Measurements from ENCODE around the gene MGAT4A.

The MGAT4A gene

DNA sequence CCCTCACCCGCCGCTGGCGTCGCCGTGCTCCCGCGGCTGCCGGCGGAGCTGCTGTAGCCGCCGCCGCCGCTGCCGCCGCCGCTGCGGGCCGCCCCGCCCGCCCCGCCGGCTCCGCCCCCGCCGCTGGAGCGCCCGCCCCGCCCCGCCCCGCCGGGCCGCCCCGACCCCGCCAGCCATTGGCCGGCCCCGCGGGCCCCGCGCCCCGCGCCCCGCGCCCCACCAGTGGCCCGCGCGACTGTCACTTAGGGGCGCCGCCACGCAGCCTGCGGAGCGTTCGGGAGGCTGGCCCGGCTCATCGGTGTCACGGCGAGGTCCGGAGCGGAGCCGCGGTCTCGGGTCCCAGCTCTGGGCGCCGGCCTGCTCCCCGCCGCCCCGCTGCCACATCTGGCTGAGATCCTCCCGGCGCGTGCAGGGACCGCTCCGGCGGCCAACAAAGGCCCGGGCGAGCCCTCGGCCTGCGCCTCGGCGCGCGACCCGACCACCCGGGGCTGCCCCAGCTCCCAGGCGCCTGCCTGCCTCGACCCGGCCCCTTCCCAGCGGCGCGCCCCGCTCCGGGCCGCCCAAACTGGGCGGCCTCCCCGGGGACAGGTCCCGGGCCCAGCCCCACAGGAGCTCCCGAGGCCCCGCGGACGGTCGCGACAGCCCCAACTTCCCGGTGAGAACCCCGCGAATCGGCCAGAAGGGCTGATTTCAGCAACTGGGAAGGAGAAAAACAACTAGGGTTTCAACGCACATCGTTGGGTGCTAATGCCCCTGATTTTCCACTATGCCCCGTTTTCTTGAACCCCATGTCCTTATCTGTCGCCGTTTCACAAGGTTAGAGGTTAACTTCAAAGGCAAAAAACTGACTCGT is at the start of gene MGAT4A:
Gene MGAT4A, minus strand, starts transcription at position 92 of the 853 bp plus-strand sequence. CDS start 4,800 bp downstream, outside the sequence.
- H3K9me3 Mint-ChIP-seq, result peaks cover 5 to 8% of the 10 kb centered on the region in 2 donors
- ATAC-seq, result peak; percentile 87

DNA sequence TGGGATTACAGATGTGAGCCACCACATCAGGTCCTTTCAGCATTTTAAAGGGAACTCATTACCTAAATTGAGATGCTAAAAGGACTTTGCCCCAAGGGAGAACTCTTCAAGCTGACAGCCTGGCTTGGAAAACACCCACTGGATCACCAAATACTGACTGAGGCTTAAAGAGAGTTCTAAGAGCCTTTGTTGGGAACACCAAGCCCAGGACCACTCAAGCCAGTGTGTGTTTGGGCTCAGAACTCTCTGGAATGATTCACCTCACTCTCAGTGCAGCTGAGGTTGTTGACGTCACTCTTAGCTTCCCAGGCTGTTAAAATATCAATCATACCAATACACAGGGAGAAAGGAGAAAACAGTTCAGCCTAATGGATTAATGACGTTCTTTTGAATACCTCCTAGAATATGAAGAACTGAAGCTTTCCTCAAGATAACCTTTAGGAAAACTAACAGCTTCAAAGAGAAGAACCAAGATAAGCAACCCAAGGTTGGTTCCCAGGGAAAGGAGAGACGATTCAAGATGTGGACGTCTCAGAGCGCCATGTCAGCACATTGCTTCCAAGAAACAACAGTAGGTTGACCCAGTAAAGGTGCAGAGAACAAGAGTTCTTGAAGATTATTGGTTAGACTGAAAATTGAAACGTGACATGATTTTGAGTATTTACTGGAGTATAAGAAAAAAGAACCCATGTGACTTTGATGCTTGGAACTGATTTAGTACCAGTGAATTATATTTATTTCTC is 48.0 kb upstream of the MGAT4A start:
- H3K27me3 Mint-ChIP-seq, result no peaks in the 10 kb centered on the region
- peaks cover 12 to 16% of the 10 kb centered on the region in 2 donors for H3K9me3 Mint-ChIP-seq
- no peak overlapping the region for H3K27ac Mint-ChIP-seq
- ATAC-seq (no peak), DNase-seq (no peak)
- H3K4me3 Mint-ChIP-seq, result no peak overlapping the region
- H3K4me1 Mint-ChIP-seq, result peaks cover 13% of the 10 kb centered on the region

More for the DNA sequence above, at the start of gene MGAT4A:
- H3K4me3 Mint-ChIP-seq, result peak within 1 kb of the TSS; percentile 89 to 90
- H3K27ac Mint-ChIP-seq, result peak within 1 kb of the TSS; percentile 95 to 97
- DNase-seq, result peak; percentile 82 to 83
- H3K27me3 Mint-ChIP-seq, result no peaks in the 10 kb centered on the region
- peaks cover 60% of the 10 kb centered on the region for H3K4me1 Mint-ChIP-seq

DNA sequence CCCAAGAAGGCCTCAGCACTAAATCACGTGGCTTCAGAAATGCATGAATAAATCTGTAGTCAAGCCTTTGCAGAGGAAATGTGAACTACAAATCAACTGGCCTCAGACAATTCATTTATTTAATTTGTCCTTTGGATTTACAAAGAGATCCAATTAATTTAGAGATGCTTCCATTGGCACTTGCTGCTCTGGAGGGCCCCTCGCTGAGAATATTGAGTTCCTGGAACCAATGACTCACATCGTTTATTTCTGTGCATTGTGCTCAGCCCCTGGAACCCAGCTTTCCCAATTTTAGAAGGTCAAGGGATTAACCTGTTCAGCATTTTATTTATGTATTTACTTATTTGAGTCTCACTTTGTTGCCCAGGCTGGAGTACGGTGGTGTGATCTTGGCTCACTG is 47.2 kb upstream of the MGAT4A start:
- Mint-ChIP-seq H3K9me3 (peaks cover 12 to 16% of the 10 kb centered on the region in 2 donors), H3K4me3 (no peak overlapping the region), H3K27ac (no peak overlapping the region), H3K27me3 (no peaks in the 10 kb centered on the region), H3K4me1 (peaks cover 21% of the 10 kb centered on the region)
- ATAC-seq (no peak), DNase-seq (no peak)

DNA sequence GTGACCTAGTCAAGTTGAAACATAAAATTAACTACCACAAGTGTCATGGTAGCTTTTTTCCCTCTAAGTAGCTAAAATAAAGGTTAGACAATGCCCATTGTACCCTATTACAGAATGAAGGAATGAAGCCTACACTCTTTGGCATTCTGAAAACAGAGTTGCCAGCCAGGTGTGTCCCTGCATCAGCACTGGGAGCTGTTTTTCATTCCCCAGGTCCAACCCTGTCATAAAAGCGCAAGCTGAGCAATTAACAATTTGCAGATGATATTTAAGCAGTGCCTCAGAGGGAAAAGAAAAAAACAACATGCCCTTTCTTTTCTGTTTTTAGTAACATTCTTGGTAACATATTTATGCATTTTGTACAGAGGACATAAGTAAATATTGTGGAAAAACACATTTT is 46.8 kb upstream of the MGAT4A start:
- H3K9me3 Mint-ChIP-seq, result peaks cover 12 to 15% of the 10 kb centered on the region in 2 donors
- no peak overlapping the region for H3K4me3 Mint-ChIP-seq
- no peak overlapping the region for H3K27ac Mint-ChIP-seq
- H3K4me1 Mint-ChIP-seq, result peaks cover 25% of the 10 kb centered on the region
- DNase-seq, result no peak
- ATAC-seq, result no peak
- H3K27me3 Mint-ChIP-seq, result no peaks in the 10 kb centered on the region

DNA sequence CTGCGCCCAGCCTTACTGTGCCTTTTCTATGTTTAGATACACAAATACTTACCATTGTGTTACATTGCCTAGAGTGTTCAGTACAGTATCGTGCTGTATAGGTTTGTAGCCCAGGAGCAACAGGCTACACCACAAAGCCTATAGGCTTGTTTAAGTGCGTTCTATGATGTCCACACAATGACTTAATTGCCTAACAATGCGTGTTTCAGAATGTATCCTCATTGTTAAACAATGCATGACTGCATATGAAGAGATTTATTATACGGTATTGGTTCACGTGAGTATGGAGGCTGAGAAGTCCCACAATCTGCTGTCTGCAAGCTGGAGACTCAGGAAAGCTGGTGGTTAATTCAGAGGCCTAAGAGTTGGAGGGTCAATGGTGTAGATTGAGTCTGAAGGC is 46.1 kb upstream of the MGAT4A start:
- H3K27me3 Mint-ChIP-seq, result no peaks in the 10 kb centered on the region
- H3K4me1 Mint-ChIP-seq, result peaks cover 31% of the 10 kb centered on the region
- DNase-seq (no peak), ATAC-seq (no peak)
- peaks cover 6 to 8% of the 10 kb centered on the region in 2 donors for H3K9me3 Mint-ChIP-seq
- no peak overlapping the region for H3K27ac Mint-ChIP-seq
- no peak overlapping the region for H3K4me3 Mint-ChIP-seq

DNA sequence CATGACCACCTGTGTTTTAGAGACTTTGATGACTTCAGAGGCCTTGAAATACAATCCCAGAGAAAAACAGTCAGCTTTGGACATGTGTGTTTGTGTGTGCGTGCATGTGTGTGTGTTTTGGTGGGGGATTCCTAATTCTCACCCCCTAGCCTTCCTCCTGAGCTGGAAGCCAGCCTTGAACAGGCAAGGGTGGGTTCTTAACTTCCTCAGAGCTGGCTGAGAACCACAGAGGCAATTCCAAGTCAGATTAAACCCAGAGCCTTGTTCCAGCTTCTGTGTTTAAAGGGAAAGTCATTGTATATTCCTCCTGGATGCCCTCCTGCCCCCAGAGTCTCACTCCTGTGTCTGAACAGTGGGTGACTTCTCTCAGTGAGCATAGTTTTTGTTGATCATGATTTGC is 45.2 kb upstream of the MGAT4A start:
- Mint-ChIP-seq H3K9me3 (no peaks in the 10 kb centered on the region), H3K27me3 (no peaks in the 10 kb centered on the region), H3K4me1 (peaks cover 41% of the 10 kb centered on the region), H3K27ac (no peak overlapping the region), H3K4me3 (no peak overlapping the region)
- DNase-seq (no peak), ATAC-seq (no peak)

DNA sequence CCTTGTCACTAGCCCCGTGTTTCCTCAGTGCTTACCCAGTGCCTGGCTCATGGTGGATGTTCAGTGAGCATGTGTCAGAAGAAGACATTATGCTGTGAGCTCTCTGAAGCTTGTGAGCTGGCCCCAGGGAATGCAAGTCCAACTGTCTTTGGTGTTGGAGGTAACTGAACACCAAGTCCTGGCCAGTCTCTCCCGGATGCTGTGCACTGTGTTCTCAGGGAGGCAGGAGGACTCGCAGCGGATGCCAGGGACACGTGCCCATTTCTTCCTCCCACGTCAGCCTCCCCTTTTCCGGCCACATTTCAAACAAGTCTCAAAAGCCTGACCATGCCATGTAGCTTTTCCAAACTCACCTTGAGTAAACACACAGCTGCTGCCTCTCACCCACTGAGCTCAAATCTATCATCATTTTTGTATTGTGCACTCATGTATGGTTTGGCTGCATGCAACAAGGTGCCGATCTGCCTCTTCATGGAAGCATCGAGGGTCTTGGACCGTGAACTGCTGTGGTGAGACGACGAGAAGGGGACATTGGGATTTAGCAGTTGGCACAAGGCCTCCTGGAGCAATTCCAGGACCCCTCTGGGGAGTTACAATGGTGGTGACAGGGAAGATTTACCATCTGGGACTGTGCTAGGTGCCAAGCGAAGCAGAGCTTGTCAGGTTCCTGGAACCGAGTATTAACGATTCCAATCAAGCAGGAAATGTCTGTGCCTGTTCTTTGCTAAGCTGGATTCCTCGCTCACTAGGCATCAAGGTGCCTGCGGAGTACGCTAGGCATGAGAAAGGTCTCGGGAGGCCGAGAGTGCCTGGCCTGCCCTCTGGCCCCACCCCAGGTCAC is 44.4 kb upstream of the MGAT4A start:
- H3K27ac Mint-ChIP-seq, result no peak overlapping the region
- H3K4me1 Mint-ChIP-seq, result peaks cover 48% of the 10 kb centered on the region
- H3K27me3 Mint-ChIP-seq, result no peaks in the 10 kb centered on the region
- H3K9me3 Mint-ChIP-seq, result no peaks in the 10 kb centered on the region
- ATAC-seq (no peak), DNase-seq (no peak)
- H3K4me3 Mint-ChIP-seq, result no peak overlapping the region

DNA sequence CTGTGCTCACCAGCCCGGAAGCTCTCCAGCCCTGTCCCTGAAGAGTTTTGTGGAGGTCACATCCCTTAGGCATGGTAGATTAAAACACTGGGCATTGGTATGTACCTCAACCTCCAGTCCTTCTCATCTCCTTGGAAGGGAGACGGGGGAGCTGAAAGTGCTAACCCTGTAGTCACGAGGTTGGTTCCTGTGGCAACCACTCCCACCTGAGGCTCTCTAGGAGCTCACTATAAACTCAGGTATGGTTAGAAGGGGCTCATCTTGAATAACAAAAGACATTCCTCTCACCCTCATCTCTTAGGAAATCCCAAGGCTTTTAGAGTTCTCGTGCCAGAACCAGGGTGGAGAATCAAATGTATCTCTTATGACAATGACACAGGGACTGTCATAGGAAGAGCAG is 43.0 kb upstream of the MGAT4A start:
- no peaks in the 10 kb centered on the region for H3K27me3 Mint-ChIP-seq
- H3K4me3 Mint-ChIP-seq, result no peak overlapping the region
- H3K4me1 Mint-ChIP-seq, result peaks cover 61% of the 10 kb centered on the region
- H3K9me3 Mint-ChIP-seq, result no peaks in the 10 kb centered on the region
- peak overlapping the region in 1 of 2 donors; percentile 66 for H3K27ac Mint-ChIP-seq
- DNase-seq (no peak), ATAC-seq (no peak)

DNA sequence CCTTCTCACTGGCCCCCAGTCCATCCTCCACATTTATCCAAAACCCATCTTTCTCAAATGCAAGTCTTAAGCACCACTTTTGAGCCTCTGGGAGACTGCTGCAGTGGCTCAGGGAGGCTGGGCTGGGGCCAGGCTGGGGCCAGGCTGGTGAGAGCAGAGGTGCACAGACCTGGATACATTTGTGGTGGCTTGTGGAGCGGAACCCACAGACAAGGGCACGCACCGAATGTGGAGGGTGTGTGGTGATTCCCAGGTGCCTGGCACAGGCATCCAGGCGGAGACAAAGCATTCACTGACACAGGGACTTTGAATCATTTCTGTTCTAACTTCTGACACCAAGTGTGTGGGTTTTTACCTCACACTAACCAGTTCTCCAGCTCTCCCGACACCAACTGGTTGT is 42.2 kb upstream of the MGAT4A start:
- Mint-ChIP-seq H3K9me3 (no peaks in the 10 kb centered on the region), H3K4me3 (peak overlapping the region; percentile 33 to 55), H3K4me1 (peaks cover 69% of the 10 kb centered on the region), H3K27me3 (no peaks in the 10 kb centered on the region), H3K27ac (peak overlapping the region; percentile 43 to 82)
- ATAC-seq (no peak), DNase-seq (no peak)

DNA sequence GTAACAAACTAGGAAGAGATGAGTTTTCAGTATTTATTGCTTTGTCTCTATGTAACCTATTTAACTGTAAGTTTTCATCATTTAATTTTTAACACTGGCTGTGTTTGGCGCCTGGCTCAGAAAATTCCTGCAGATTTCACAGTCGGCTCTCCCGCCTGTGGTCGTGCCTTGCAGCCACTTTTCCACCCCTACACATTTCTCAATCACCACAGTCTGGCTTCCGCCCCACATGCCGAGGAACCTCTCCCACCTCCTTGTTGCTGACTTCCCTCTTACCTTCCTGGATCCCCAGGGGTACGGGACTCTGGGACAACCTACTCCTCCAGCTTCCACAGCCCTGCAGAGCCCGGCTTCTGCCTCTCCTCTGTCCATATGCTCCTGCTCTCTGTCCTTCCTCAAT is 41.6 kb upstream of the MGAT4A start:
- Mint-ChIP-seq H3K4me1 (peaks cover 73% of the 10 kb centered on the region), H3K27ac (peak overlapping the region in 1 of 2 donors; percentile 82), H3K27me3 (no peaks in the 10 kb centered on the region), H3K9me3 (no peaks in the 10 kb centered on the region), H3K4me3 (peak overlapping the region; percentile 81 to 97)
- ATAC-seq (no peak), DNase-seq (no peak)

DNA sequence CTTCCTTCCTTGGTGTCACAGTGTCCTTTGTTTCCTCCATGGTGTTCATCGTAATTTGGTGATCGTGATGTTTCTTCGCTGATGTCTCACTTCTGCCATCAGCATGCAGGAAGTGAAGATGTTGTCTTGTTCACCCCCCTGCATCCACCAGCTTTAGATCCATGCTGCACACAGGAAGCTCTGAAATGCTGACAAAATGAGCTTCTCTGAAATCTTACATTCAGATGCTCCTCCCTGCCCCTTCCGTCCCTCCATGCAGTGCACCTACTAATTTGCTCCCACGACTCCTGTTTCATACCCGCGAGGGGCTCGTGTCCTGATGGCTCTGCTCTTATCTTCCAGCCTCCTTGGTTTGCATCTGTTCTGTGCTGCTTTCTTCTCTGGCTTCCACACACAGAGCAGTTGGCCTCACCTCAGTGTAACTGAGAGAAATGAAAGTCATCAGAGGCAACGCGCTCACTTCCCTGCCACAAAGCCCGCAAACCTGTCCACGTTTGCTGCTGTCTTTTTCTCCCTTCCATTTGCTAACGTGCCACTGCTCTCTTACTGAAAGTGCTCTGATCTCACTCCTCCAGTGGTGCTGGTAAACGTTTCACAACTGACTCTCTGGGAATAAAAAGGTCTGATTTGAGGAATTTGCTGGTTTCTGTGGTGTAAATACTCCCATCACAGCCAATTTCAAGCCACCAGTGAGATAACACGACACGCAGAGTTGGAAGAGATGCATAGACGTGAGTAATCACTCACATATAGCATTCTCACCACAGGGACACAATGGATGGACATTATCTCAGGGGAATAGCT is 41.0 kb upstream of the MGAT4A start:
- Mint-ChIP-seq H3K4me3 (peak overlapping the region; percentile 81 to 97), H3K27me3 (no peaks in the 10 kb centered on the region), H3K9me3 (no peaks in the 10 kb centered on the region), H3K4me1 (peaks cover 73% of the 10 kb centered on the region), H3K27ac (peak overlapping the region; percentile 82 to 98)
- ATAC-seq (peak; percentile 76), DNase-seq (peak; percentile 46 to 69)

DNA sequence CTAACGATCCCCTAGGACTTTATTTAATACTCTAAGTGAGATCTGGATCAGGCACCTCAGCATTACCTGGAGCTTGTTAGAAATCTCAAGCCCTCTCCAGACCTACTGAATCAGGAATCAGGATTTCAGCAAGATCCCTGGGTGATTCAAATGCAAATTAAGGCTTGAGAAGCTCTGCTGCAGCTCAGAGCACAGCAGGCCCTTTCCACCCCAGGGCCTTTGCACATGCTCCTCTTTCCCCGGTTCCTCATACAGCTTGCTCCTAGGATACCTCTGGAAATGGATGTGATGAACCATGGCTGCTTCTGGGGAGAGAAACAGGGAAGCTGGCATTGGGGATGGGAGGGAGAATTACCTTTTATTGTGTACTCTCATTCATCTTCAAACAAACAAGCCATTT is 40.3 kb upstream of the MGAT4A start:
- H3K9me3 Mint-ChIP-seq, result no peaks in the 10 kb centered on the region
- peak overlapping the region; percentile 81 to 97 for H3K4me3 Mint-ChIP-seq
- H3K4me1 Mint-ChIP-seq, result peaks cover 80% of the 10 kb centered on the region

DNA sequence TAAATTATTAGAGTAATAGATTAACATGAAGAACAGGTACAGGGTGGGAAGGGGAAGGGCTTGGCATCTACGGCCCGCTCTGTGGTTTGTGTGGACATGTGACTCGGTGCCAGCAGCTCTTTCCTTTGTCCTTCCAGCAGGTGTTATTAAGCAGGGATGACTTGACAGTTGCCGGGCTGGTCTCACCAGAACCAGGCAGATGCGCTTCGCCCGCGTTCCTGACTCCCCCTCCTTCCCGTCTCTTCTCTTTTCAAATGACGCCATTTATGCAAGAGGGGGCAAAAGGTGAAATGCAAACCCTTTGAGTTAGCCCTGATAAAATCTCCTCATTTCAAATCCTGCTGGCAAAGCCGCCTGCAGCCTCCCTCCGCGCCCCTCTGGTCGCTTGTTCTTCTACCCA is 38.9 kb upstream of the MGAT4A start:
- peaks cover 88% of the 10 kb centered on the region for H3K4me1 Mint-ChIP-seq
- DNase-seq, result peak in 1 of 2 donors; percentile 21

More for the DNA sequence above, 40.3 kb upstream of the MGAT4A start:
- ATAC-seq (no peak), DNase-seq (no peak)
- Mint-ChIP-seq H3K27ac (peak overlapping the region; percentile 82 to 98), H3K27me3 (no peaks in the 10 kb centered on the region)

DNA sequence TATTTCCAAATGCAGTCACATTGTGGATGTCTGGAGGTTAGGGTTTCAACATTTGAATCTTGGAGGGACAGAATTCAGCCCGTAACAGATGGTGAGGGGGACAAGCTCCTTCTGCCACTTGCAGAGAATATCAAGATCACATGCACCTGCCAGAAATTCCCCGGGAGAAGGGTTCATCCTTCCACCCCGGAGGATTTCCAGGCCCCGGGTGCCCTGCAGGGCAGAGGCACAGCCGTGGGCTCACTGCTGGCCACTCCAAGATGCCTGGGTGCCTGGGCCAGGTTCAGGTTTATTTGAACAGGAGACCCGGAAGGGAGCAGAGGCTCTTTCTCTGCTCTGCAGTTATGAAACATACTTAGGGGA is 38.2 kb upstream of the MGAT4A start:
- H3K27ac Mint-ChIP-seq, result peak overlapping the region in 1 of 2 donors; percentile 76
- no peaks in the 10 kb centered on the region for H3K27me3 Mint-ChIP-seq
- peaks cover 86% of the 10 kb centered on the region for H3K4me1 Mint-ChIP-seq
- no peaks in the 10 kb centered on the region for H3K9me3 Mint-ChIP-seq
- DNase-seq (no peak), ATAC-seq (no peak)
- H3K4me3 Mint-ChIP-seq, result peak overlapping the region; percentile 58 to 66

More for the DNA sequence above, 38.9 kb upstream of the MGAT4A start:
- peak overlapping the region; percentile 91 to 98 for H3K27ac Mint-ChIP-seq
- no peaks in the 10 kb centered on the region for H3K27me3 Mint-ChIP-seq
- no peaks in the 10 kb centered on the region for H3K9me3 Mint-ChIP-seq
- ATAC-seq, result no peak
- peak overlapping the region; percentile 81 to 97 for H3K4me3 Mint-ChIP-seq
